GM12801 (cell line): ENCODE measurements around the gene CDH4.

Experiments
- TF ChIP-seq, protein P1 (sequence below): IDR thresholded peaks from one replicate; pipeline ENCODE4 v1.5.1; 2011; ENCODE audit warnings: control low read depth; ENCODE audit not compliant: insufficient read length; ENCODE audit errors: extremely low read depth

Gene CDH4

GRCh38 chr20:61590236-61590635 lies 338.2 kb downstream of the CDH4 start:
- TF ChIP-seq, protein P1, sequence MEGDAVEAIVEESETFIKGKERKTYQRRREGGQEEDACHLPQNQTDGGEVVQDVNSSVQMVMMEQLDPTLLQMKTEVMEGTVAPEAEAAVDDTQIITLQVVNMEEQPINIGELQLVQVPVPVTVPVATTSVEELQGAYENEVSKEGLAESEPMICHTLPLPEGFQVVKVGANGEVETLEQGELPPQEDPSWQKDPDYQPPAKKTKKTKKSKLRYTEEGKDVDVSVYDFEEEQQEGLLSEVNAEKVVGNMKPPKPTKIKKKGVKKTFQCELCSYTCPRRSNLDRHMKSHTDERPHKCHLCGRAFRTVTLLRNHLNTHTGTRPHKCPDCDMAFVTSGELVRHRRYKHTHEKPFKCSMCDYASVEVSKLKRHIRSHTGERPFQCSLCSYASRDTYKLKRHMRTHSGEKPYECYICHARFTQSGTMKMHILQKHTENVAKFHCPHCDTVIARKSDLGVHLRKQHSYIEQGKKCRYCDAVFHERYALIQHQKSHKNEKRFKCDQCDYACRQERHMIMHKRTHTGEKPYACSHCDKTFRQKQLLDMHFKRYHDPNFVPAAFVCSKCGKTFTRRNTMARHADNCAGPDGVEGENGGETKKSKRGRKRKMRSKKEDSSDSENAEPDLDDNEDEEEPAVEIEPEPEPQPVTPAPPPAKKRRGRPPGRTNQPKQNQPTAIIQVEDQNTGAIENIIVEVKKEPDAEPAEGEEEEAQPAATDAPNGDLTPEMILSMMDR = no peak

GRCh38 chr20:61593516-61593915 lies 341.5 kb downstream of the CDH4 start:
- TF ChIP-seq, protein P1 = no peak

DNA sequence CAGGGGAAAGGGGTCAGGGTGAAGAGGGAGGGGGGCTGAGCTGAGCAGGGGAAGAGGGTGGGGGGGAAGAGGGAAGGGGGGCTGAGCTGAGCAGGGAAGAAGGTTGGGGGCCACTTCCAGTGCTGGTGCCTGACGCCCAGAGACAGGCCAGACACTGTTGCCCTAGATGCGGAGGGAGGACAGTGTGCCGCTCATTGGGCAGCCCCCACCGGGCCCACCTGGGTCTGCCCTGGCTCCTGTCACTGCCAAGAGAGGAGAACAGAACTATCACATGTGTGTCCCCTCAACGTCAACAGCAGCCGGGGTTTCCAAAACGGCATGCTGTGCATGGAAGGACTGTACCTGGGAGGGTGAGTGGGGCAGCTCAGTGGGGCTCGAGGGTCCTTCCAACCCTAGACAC lies 342.1 kb downstream of the CDH4 start:
- TF ChIP-seq, protein P1 = no peak

GRCh38 chr20:61595216-61595615 lies 343.2 kb downstream of the CDH4 start:
- TF ChIP-seq, protein P1 = no peak

- TF ChIP-seq, protein P1 = no peak
Measured at GRCh38 chr20:61596687-61597330, 344.7 kb downstream of the CDH4 start.

DNA sequence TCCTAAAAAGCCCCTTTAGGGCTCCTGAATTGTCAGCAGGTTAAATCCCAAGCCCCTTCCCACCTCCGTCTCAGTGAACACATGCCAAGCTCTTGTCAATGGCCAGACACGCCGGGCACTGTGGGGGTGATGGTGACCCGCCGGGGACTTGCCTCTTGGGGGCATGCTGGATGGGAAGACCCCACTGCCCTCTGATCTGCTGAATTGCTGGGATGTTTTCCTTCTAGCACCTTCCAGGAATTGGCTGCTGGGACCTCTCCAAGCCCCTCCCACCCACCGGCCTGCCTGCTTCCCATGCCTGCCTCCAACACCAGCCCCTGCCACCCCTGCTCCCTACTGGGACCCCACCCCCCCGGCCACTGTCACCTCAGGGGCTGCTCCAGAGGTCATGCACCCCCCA lies 345.9 kb downstream of the CDH4 start:
- TF ChIP-seq, protein P1 = no peak

- TF ChIP-seq, protein P1 = no peak
Measured at GRCh38 chr20:61598586-61598985, 346.5 kb downstream of the CDH4 start.
